Measurements from ENCODE around the gene GABRG3.

The GABRG3 gene

DNA sequence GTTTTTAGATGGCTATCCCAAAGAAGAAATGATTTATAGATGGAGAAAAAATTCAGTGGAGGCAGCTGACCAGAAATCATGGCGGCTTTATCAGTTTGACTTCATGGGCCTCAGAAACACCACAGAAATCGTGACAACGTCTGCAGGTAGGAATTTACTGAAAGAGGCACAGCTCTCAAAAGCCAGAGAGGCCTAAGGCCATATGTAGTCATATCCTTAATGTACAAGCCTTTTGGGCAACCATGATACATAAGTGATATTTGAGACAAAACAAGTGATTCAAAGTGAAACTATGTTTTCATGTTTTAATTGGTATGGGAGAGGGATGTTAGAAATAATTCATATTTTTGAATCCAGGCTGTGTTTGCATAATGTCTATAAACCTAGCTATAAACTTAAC, 509.7 kb downstream of the GABRG3 start:
- DNase-seq: no peak

DNA sequence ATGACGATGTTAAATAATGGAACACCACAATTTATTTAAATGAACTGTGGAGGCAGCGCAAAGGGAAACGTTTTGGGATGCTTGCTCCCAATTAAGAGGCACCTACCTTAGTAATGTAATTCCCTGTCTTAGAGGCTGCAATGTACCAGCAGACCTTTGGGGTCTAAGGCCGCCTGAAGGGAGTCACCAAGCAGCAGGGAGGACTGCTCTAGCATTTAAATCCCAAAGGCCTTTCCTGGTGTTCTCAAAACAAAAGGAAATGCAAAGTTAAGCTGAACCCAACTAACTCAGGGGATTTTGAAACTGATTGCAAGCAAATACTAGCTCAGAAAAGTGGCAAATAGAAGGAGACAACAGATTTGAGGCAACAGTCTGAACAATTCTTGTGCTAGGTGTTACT, 510.8 kb downstream of the GABRG3 start:
- no peak for DNase-seq

DNA sequence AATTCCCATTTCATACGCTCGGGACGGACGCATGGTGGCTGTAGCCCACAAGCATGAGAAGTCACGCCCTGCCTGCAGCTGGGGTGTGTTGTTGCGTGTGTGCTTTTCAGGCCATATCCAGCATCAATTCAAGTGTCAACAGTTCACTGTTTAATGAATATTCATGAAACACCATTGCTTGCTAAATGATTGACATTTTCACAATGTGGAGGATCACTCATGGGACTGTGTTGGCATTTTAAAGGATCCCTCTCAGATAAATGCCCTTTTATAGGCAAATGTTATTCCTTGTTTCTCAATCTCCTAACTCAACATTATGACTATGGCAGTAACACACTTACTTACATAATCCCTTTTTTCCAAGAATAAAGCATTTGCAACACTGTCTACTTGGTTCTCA, 511.3 kb downstream of the GABRG3 start:
- no peak for DNase-seq

DNA sequence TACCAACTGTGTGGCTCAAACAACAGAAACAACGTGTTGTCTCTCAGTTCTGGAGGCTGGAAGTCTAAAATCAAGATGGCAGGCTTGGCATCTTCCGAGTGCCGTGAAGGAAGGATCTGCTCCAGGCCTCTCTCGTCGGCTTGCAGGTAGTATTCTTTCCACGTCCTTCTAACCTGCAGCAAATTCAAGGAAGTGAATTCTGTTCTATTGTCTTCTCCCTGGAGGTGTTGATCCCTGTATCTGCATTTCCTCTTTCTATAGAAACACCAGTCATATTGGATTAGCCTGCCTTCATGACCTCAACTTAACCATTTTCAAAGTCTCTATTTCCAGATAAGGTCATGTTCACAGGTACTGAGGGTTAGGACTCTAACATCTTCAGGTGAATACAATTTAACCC, 512.1 kb downstream of the GABRG3 start:
- no peak for DNase-seq

DNA sequence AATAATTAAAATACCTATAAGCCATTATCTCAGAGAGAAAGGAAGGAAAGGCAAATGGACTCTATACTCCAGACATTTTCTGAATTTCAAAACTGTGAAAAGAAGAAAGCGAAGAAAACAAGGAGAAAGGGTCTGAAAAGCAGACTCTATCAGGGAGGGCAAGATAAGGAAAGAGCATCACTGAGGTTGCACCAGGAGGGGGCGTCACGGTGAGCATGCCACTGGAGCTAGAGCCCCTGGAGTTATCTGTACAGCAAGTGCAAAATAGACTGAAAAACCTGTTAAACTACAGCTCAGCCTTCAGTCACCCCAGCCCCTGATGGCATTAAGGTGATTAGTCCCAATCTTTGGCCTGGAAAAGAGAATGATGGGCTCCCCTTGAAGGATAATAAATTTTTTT, 514.3 kb downstream of the GABRG3 start:
- DNase-seq: no peak

DNA sequence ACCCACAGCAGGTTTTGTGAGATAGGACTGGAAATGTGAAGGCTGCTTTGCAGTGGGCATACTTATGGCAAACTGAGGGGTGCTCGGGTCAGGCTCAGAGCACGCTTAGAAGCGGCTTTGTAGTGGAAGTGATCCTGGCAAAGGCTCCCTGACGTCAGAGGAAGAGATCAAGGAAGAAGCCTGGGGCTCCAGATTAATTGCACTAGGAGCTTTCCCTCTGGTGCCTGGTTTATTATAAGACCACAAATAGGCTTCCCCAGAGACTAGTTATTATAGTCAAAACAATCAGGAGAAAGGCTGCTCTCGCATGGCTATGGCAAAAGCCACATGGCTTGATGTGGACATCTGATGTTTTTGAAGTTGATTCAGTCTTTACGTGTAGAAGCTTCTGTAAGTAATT, 515.1 kb downstream of the GABRG3 start:
- DNase-seq: no peak

DNA sequence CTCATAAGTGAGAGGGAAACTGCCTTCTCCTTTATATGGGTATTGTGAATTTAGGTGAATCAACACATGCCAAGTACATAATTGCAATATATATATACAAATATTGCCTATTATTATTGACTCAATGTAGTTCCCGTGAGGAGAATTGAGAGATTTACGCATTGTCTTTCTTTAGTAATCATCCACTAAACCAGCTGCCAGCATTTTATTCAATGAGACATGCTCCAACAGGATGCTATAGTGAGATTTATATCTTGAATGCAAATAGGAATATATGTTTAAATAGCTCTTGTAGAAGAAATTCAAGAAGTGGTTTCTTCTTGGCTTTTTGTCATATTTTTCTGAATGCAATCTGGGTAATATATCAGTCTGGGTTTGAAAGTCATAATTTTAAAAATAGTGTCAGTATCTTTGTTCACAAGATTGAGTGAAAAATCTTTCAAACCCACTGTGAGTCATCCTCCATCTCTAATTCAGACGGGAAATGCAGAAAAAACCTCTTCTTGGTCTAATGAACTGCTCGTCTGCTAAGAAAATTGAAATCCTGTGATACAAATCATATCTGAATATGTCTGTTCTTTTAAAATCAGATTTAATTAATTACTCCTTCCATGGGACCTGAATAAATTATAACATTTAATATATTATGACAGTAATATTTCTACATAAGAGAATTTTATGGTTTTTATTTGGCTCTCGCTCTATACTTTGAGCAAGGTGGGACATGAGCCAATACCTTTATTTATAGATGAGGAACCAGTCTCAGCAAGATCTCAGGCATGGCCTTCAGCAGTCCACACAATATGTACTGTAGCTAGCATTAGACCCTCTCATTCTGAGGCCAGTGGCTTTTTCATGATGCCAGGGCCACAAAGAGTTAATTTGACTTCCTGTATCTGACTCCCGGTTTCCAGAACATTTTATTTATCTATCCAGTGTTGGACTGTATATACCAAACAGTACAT, 516.0 kb downstream of the GABRG3 start:
- DNase-seq: no peak

DNA sequence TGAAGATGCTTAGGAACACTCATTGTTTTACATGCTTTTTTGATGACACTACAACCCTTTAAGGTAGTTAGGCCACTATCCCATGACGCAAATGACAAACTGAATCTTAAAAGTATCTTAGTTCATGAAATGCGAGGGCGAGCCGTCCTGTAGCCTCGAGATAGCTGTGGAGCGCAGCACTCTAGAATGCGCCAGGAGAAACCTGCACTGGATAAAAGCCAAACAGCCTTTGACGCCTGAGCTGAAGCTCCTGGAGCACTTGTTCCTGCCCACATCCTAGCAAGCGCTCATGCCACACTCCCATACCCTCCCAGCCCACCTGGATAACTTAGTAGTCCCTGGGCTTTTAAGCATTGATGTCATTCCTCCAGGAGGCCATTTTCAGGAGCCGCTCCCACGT, 516.9 kb downstream of the GABRG3 start:
- no peak for DNase-seq

DNA sequence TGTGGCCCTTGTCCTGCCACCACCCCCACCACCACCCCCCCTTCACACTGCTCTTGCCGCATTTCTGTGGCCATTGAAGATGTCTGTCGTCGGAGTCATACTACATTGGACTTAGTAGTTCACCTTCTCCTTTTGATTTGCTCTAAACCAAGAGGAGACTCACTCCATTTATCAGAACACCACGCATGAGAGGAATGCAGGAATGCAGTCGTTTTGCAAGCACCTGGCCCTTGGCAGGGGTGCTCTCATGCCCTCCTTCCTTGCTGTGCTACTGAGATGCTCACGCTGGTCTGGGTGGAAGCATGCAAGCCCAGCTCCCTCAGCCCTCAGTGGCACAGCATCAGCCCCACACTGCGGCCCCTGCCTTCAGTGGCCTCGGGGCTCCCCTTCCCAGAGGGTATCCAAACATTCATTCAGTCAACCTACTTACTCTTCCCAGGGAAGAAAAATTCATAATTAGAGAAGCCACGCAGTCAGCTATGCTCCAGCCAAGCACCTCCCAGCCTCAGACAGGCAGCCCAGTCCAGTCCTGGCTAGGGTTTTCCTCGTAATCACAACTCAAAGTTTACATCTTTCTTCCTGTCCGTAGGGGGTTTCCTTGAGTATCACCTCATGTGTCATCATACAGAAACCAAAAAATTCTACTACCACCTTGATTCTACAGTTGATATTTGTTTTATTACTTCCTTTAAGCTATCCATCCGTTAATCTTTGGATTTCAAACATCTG, 520.0 kb downstream of the GABRG3 start:
- DNase-seq: no peak

DNA sequence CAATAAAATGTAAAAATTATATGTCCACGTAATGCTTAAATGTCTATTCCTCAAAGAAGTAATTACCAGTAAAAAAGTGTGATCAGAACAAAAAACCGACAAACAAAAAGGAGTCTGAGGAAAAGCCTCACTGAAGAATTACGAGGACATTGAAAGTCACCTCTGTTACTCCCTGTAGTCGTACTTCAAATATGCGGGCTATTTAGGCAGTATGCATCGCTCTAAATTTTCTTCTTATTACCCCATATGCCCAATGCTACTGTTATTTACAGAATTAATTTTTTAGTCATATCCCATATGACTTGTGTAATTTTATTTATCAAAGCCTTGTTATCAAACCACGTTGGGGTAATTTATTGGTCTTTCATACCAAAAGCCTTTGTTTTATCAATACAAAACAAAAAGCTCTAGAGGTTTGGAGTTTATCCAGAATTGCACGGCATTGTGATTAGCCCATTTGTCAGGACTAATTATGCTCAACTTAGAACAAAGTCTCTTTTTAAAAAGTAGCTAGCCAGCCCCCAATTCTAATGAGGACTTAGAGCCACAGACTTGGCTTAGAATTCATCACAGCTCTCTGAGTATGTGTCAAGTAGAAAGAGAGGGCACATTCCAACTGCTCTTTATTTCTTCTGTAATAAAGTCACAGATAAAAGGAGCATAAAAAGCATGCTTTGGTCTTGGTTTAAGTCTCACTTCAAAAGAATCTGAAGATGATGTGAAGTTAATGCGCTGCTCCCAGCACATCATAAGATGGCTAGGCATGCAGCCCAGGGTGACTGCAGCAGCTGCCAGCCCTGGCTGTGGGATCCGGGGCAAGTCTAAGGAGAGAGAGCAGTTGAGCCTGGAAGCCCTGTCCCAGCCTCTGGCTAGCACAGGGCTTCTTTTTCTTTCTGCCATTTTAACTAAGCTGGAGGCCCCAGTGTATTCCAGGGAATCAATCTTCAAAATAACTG, 521.0 kb downstream of the GABRG3 start:
- no peak for DNase-seq

DNA sequence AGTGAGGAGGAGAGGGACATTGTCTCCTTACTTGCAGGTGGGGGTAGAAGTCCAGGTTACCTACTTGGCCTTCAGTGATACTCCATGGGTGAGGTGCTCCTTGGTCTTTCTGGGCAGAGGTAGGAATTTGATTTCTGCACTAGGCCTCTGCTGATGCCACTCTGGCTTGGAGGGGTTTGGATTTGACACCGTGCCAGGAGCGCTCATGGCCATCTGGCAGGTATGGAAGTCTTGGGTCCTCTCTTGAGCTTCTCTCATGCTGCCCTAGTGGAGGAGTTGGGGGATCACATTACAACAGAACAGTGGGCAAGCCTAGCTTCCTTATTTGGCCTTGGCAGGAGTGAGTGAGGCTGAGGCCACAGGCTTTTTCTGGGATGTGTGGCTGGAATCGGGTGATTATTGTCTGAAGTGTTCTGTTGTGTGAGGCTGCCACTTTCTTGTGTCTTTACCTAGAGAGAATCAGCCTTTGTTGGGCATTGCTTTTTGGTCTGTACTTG, 525.0 kb downstream of the GABRG3 start:
- no peak for DNase-seq

DNA sequence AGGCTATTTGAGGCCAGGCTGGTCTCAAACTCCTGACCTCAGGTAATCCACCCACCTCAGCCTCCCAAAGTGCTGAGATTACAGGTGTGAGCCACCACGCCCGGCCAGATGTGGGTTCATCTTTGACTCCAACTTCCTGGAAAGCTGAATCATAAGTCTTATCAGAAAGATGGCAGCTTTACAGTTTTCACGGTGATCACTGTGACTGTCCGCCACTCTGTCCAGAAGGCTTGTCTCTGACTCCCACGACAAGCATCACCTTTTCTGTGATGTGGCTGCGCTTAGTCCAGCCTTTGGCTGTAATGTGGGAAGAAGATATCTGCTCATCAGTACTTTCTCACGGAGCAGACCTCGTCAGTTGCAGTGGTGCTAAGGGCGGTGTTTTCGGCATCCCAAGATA, 527.7 kb downstream of the GABRG3 start:
- DNase-seq: no peak

DNA sequence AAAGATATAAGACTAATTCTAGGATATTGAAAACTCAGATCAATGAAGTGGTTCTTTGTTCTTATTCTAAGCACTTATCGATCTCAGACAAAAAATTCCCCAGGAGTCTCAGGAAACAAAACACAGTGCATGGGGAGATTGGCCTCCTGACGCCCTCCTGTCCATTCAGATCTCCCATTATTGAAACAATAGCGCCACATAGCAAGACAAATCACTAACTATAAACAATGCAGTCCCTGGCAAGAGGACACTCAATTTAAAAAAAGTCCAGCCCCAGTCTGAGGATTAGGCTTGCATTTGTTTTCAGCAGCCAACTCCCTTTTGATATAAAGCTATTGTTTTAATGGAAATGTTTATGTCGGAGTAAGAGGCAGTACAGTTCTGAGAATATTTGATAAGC, 528.2 kb downstream of the GABRG3 start:
- DNase-seq: no peak

DNA sequence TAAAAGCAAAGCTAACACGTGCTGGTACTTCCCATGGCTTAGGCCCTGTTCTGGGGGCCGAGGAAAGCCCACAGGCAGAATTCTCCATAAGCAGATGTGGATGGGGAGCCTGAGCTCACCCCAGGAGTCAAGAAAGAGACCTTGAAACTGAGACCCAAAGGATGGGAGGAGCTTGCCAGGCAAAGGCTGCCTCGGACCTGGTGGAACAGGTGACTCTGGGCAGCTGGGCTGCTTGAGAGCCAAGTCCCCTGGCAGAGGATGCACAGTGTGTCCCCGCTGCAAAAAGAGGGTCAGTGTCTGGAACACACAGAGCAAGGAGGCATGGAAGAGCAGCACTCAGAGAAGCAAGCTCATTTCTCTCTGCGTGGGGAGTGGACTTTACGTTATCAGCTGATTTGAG, 528.7 kb downstream of the GABRG3 start:
- no peak for DNase-seq

DNA sequence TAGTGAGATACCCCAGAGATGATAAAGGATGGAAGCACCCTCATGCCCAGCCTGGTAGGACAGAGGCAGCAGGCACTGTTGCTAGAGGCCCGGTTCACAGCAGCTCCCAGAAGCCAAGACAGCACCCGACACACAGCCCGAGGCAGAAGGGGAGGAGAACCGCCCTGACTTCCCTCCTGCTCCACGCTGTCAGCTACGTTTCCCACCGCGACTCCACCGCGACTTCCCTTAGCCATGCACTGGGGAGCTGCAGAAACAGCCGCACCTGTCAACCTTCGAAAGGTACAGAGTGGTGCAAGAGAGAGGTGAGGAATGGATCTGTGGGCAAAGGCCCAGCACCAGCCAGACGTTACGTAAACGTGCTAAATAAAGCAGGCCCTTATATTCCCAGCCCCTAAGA, 529.2 kb downstream of the GABRG3 start:
- no peak for DNase-seq

DNA sequence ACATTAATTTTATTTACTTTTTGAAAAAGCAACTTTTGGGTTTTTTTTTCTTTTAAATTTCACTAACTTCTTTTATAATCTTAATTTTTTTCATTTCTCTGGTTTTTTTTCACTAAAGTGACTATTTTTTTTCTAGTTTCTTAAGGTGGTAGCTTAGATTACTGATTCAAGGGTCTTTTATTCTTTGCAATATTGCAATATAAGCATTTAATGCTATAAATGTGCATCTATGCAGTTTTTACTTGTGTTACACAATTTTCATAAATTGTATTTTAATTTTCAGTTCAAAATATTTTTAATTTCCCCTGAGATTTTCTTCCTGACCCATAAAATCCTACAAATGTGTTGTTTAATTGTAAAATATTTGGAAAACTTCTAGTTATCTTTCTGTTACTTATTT, 535.8 kb downstream of the GABRG3 start:
- DNase-seq: no peak

DNA sequence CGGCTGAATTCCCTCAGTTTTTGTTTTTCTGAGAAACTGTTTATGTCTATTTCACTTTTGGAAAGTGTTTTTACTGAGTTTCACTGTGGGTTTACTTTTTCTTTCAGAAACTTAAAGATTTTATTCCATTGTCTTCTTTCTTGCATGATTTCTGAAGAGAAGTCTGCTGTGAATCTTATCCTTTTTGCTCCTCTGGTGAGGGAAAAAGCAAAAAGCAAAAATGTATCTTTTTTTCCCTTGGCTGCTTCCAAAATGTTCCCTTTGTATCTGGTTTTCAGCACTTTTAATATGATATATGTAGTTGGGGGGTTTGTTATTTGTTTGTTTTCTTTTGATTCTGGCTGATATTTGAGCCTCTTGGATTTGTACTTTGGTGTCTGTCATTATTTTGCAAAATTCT, 538.0 kb downstream of the GABRG3 start:
- DNase-seq: no peak

DNA sequence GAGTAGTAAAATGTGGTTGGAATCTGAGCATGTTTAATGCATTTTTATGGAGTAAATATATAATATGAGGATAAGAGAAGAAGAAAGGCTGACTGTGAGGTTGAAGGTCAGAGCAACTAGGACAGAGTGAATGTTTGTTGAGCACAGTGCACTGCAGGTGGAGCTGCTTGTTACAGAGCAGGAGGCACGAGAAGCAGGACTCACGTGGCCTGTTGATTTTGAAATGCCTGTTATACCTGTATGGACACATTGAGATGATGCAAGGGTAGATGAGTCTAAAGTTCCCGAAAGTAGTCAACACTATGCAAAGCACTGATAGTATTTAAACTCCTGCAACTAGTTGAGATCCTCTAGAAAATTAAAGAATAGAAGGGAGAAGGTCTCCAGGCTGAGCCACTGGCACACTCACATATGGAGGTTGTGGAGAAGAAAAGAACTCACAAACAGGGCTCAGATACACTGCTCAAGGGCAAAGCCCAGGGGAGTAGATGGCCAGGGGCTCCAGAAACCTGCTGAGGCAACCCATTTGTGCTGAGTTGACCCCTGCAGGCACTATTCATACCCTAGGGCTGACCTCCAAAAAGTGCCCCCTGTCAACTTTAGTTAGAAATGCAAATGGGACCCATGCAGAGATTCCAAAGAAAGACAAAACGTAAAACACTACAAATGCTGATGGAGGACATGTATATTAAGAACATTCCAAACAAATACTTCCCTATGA, 541.5 kb downstream of the GABRG3 start:
- DNase-seq: no peak

DNA sequence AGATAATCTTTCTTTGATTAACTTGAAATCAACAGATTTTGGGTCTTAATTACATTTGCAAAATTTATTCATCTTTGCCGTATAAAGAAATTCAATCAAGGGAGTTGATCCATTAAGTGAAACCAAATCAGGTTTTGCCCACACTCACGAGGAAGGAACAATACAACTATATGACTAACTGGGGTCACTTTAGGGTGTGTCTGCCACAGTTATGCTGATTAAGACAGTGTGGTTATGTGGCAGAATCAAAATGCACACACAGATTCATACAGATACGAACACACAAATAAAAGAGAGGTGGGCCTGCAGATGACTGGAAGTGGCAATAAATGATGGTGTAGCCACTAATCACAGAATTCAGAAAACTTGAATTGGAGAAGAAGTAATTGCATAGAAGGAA, 543.5 kb downstream of the GABRG3 start:
- DNase-seq: no peak

DNA sequence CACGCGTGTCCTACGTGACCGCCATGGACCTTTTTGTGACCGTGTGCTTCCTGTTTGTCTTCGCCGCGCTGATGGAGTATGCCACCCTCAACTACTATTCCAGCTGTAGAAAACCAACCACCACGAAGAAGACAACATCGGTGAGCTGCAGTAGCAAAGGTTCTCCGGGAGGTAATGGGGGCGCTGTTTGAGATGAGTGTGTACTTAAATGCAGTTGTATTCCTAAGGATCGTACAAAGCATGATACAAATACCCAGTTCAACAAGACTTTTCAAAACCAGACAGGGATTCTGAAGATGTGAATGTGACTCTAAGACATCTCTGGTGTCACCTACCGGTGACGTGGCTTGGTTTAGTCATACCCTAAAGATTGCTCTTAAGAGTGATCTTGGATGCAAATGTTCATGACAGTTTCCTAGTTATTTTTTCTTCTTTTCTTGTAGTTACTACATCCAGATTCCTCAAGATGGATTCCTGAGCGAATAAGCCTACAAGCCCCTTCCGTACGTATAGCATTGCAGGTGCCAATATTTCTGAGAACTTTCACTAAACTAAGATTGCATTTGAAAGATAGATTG, 556.6 kb downstream of the GABRG3 start:
- no peak for DNase-seq

DNA sequence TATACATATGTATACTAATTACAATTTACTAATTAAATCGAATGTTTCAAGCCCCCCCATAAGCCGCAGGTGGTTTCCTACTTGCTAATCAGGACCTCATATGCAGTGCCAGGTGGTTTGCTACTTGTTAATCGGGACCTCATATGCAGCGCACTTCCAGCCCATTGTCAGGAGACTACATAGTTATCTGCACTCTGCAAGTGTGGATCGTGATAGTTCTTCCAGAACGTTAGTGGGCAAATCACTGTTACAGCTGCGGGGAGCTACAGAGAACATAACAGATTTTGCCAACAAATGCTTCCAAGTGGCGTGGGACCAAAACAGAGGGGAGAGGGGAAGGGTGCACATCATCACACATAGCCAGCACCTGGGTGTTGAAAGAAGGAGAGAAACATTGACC, 558.4 kb downstream of the GABRG3 start:
- DNase-seq: no peak

DNA sequence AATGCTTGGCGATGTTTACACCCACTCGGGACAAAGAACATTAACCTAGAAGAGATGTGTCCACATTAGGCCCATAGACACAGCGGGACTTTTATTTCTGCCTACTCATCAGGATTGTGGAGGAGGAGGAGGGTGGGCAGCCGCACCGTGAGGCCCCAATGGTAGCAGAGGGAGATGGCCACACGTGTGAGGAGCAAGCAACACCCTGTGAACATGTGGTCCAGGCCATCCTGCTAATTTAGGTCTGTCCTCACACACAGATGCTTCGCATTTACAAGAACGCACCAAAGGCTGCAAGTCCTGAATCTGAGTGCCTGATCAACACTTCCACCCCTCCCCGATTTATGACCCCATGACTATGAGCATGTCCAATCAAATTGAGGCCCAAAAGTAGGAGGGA, 560.0 kb downstream of the GABRG3 start:
- DNase-seq: no peak
